Endometrial microvascular endothelial cells (primary cell): ENCODE data around the gene AMH. TPM values are rescaled to one million over a fixed set of nuclear protein-coding genes. Genes with fewer than 3 reads are reported as not detected.

Experiments used
- in situ Hi-C: cut with HindIII; loops from 2 replicates; pipeline ENCODE4 v1.10.0; 2017; ENCODE audit warnings: low sequenced_read_pairs, low pct_unique_long_range_greater_than_20kb; ENCODE audit errors: inconsistent ontology term
- total RNA-seq: library from RNA; depleted of rRNA; stranded (reverse); fragments of >200 nt; gene quantifications from one replicate; pipeline ENCODE4 v1.2.3, GENCODE V29; 2015; ENCODE audit errors: inconsistent ontology term

Gene AMH
- total RNA-seq, 1 donor from 2014 or later = 0.19 TPM

GRCh38 chr19:2245273-2245672 lies 3.9 kb upstream of the AMH start:
- in situ Hi-C loops = no loop called here

- in situ Hi-C loops = no loop called here
These were observed 3.0 kb upstream of the AMH start for GRCh38 chr19:2246014-2246620.

DNA sequence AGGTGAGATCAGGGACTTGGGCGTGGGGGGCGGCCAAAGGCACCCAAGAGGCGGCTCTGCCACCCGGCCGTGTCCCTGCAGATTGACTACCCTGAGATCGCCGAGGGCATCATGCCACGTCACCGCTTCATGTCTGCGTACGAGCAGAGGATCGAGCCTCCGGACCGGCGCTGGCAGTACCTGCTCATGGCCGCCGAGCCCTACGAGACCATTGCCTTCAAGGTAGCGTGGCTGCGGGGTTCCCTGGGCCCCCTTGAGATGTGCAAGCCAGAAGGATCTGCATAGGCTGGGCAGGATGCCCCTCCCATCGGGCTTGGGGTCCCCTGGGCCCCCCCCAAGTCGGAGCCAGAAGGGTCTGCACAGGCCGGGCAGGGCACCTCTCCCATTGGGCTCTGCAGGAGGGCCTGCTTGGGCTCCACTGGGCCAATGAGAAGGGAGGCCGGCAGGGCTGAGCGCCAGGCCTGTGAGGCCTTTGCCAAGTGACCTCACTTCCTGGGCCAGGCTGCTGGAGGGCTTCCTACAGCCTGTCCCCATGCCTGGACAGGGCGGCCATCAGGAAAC lies 2.2 kb upstream of the AMH start:
- in situ Hi-C loops = no loop called here

GRCh38 chr19:2247433-2248101 lies 1.6 kb upstream of the AMH start:
- in situ Hi-C loops = no loop called here

GRCh38 chr19:2248136-2249009 lies 750 bp upstream of the AMH start:
- in situ Hi-C loops = no loop called here

DNA sequence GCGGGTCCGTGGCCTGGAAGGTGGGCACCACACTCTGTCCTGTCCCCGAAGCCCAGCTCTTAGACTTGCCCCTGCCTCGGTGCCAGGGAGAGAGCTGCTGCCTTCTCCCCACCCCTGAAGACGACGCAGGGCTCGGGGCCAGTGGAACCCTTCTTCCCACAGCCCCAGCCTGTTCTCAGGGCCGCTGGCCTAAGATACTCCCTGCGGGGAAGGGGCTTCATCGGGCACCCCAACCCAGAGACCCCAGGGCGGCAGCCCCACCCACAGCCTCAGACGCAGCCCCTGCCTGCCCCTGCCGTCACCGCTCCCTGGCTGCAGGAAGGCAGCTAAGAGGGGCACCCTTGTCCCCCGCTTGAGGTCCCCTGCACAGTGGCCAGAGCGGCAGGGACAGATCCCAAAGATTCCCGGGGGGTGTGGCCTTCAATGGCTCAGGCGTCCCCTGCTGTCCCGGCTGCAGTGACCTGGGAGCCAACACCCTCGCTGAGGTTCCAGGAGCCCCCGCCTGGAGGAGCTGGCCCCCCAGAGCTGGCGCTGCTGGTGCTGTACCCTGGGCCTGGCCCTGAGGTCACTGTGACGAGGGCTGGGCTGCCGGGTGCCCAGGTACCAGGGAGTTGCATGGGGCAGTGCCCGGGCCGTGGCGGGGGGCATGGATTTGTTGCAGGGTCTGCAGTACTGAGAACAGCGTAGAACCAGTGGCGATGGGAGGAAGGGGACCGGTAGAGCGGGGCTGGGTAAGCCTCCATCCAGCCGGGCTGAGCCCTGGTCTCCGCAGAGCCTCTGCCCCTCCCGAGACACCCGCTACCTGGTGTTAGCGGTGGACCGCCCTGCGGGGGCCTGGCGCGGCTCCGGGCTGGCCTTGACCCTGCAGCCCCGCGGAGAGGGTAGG lies 1.0 kb downstream of the AMH start:
- in situ Hi-C loops = no loop called here

DNA sequence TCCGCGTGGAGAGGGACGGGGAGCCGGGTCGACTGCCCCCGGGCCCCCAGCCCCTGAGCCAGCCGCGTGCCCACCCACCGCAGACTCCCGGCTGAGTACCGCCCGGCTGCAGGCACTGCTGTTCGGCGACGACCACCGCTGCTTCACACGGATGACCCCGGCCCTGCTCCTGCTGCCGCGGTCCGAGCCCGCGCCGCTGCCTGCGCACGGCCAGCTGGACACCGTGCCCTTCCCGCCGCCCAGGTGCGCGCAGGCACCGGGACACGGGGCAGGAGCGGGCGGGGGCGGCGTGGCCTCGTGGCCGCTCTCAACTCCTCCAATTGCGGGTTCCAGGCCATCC lies 1.6 kb downstream of the AMH start:
- in situ Hi-C loops = no loop called here

DNA sequence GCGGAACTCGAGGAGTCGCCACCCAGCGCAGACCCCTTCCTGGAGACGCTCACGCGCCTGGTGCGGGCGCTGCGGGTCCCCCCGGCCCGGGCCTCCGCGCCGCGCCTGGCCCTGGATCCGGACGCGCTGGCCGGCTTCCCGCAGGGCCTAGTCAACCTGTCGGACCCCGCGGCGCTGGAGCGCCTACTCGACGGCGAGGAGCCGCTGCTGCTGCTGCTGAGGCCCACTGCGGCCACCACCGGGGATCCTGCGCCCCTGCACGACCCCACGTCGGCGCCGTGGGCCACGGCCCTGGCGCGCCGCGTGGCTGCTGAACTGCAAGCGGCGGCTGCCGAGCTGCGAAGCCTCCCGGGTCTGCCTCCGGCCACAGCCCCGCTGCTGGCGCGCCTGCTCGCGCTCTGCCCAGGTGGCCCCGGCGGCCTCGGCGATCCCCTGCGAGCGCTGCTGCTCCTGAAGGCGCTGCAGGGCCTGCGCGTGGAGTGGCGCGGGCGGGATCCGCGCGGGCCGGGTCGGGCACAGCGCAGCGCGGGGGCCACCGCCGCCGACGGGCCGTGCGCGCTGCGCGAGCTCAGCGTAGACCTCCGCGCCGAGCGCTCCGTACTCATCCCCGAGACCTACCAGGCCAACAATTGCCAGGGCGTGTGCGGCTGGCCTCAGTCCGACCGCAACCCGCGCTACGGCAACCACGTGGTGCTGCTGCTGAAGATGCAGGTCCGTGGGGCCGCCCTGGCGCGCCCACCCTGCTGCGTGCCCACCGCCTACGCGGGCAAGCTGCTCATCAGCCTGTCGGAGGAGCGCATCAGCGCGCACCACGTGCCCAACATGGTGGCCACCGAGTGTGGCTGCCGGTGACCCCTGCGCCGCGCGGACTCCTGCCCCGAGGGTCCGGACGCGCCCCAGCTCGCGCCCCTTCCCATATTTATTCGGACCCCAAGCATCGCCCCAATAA lies 2.3 kb downstream of the AMH start:
- in situ Hi-C loops = no loop called here

- in situ Hi-C loops = no loop called here
These were observed 3.1 kb downstream of the AMH start for GRCh38 chr19:2252055-2252796.

GRCh38 chr19:2252797-2253105 lies 3.6 kb downstream of the AMH start:
- in situ Hi-C loops = no loop called here

GRCh38 chr19:2253106-2254063 lies 4.3 kb downstream of the AMH start:
- in situ Hi-C loops = no loop called here

DNA sequence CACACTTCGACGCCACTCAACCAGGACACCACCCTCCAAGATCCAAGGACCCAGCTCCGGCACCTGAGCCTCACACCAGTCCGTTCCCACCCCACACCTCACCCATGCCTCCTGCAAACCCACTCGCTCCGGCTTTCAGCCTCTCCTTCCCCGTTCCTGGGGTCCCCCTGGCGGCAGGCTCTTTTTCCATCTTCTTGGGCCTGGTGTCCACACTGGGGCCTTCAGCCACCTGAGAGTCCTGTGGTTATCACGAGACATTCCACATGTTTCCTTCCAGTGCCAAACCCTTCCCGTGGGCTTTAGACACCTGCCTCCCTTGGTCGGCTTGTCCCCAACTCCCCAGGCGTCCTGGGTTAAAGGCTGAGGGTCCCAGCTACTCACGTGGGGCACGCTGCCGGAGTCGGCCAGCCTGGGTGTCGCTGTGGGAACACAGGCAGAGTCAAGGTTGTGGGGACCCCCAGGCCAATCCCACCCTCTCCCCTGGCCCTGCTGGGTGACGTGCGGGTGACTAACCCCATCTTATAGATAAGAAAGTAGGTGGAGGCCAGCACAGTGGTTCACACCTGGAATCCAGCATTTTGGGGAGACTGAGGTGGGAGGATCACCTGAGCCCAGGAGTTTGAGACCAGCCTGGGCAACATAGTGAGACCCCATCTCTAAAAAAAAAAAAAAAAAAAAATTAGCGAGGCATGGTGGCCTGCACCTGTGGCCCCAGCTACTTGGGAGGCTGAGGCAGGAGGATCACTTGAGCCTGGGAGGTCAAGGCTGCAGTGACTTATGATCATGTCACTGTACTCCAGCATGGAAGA lies 5.1 kb downstream of the AMH start:
- in situ Hi-C loops = no loop called here

DNA sequence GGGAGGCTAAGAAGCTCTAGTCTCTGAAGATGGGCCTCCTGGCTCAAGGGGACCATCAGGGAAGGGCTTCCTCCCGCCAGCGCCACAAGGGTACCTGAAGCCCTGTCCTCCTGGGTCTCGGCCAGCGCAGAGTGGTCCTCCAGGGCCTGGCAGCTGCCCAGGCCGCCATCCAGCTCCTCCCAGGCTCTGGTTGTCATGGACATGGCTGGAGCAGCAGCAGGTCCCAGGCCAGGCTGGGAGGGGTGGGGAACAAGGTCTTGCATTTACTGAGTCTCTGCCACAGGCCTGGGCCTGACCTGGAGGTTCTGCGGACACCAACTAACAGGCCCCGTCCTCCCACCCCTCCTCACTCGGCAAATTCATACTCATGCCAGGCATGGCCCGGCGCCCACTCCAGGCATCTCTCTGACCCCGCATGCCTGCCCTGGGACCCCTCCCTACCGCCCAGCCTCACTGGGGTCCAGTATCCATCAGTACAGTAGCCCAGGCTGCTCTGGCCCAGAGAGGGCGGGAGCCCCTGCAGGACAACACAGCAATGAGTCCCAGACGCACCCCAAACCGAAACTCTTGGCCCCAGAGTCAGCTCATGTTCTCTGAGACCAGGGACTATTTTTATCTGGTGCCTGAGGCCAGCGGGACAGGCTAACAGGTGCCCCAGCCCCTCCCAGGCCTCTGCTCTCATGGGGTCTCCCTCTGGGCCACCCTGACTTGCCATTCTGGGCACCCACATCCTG lies 6.2 kb downstream of the AMH start:
- in situ Hi-C loops = no loop called here

DNA sequence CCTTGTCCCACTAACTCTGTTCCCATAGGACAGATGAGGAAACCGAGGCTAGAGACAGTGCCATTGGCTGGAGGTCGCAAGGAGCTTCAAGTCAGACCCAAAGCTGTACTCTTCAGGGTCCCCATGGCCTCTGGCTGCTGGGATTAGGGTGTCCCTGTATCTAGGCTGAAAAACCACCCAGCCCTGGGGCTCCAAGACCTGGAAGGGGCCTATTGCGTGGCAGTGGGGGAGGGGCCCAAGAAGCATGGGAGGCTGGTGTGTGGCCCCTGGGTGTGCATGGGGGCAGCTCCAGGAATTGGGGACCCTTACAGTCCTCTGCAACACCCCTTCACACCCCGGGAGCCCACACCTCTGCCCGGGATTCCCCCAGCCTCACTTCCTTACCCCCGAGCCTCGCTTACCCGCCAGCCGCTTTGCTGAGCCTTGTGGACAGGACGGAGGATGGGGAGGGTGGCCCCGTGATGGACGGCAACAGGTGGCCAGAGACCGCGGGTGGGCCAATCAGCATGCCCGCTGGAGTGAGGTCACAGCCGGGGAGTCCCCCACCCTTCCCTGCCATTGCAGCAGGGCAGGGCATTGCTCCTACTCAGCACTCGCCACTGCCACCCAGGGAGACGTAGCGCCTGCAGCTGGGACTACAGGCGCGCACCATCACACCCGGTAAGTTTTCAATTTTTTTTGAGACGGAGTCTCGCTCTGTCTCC lies 7.0 kb downstream of the AMH start, which contains the start of gene JSRP1:
Gene JSRP1 (minus strand): TSS at position 436 of the 704 bp plus-strand sequence. CDS start 1,103 bp downstream, outside the sequence.
- in situ Hi-C loops = no loop called here
